GM10248 (cell line): ENCODE data around the gene SNX19.

Source experiments
- CTCF ChIA-PET: fragments of 300-600 bp; sonication (Branson Sonifier 250); formaldehyde crosslinking; extraction: SDS; loops from one replicate; lab custom pipeline; 2021; ENCODE audit warnings: antibody characterized with exemption; lab: Yijun Ruan, JAX
- POLR2A ChIA-PET: fragments of 350-650 bp; sonication (Branson Sonifier 250); formaldehyde crosslinking; extraction: SDS; loops from one replicate; lab custom pipeline; 2020; ENCODE audit warnings: antibody characterized with exemption; lab: Yijun Ruan, JAX
- DNase-seq: peaks from one replicate; pipeline ENCODE4 v3.0.0; 2012; ENCODE audit errors: extremely low spot score
- TF ChIP-seq, protein P1 (sequence below): IDR thresholded peaks from 2 replicates; pipeline ENCODE4 v1.5.1; 2012; ENCODE audit warnings: mild to moderate bottlenecking, low read depth; ENCODE audit errors: extremely low read depth, missing control alignments, control extremely low read depth

The SNX19 gene, protein sequence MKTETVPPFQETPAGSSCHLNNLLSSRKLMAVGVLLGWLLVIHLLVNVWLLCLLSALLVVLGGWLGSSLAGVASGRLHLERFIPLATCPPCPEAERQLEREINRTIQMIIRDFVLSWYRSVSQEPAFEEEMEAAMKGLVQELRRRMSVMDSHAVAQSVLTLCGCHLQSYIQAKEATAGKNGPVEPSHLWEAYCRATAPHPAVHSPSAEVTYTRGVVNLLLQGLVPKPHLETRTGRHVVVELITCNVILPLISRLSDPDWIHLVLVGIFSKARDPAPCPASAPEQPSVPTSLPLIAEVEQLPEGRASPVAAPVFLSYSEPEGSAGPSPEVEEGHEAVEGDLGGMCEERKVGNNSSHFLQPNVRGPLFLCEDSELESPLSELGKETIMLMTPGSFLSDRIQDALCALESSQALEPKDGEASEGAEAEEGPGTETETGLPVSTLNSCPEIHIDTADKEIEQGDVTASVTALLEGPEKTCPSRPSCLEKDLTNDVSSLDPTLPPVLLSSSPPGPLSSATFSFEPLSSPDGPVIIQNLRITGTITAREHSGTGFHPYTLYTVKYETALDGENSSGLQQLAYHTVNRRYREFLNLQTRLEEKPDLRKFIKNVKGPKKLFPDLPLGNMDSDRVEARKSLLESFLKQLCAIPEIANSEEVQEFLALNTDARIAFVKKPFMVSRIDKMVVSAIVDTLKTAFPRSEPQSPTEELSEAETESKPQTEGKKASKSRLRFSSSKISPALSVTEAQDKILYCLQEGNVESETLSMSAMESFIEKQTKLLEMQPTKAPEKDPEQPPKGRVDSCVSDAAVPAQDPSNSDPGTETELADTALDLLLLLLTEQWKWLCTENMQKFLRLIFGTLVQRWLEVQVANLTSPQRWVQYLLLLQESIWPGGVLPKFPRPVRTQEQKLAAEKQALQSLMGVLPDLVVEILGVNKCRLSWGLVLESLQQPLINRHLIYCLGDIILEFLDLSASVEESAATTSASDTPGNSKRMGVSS

DNA sequence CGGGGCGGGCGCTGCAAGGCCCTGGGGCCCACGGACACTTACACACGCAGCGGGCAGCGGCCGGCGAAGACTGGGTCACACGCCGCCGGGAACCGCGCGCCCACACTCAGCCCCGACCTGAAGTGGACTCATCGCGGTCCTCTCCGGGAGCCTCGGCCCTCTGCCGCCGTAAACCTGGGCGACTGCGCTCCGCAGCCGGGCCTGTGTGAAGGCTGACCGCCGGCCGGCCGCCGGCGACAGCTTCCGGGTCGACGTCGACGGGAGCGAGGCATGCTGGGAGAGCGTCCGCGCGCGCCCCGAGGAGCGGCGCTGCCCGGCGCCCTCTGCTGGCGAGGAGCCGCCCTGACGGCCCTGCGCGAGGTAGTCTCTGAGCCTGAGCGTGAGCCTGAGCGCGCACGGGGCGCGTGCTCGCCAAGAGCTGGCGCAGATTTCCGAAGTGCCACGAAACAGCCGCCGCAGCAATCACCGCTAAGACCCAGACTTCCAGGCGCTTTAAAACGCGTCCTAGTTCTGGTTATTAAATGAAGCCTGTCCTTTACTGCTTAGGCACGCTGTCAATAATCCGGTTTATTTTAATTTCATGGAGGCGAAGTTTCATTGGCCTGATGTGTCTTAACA lies at the start of gene SNX19:
SNX19 (minus strand) TSS at position 242 of the 618 bp plus-strand sequence. CDS start 540 bp downstream, outside the sequence.
- peak; percentile 95 for DNase-seq
- POLR2A ChIA-PET = interaction anchor here (0.7 kb wide), 1 partner anchor 20 kb away, joined by 3 read pairs; no protein-coding TSS in a partner anchor
- CTCF ChIA-PET = interaction anchor here (0.6 to 4.7 kb wide), 21 partner anchors 9 to 762 kb away, joined by 3 to 70 read pairs (median 4); no protein-coding TSS in a partner anchor
- TF ChIP-seq, protein P1, sequence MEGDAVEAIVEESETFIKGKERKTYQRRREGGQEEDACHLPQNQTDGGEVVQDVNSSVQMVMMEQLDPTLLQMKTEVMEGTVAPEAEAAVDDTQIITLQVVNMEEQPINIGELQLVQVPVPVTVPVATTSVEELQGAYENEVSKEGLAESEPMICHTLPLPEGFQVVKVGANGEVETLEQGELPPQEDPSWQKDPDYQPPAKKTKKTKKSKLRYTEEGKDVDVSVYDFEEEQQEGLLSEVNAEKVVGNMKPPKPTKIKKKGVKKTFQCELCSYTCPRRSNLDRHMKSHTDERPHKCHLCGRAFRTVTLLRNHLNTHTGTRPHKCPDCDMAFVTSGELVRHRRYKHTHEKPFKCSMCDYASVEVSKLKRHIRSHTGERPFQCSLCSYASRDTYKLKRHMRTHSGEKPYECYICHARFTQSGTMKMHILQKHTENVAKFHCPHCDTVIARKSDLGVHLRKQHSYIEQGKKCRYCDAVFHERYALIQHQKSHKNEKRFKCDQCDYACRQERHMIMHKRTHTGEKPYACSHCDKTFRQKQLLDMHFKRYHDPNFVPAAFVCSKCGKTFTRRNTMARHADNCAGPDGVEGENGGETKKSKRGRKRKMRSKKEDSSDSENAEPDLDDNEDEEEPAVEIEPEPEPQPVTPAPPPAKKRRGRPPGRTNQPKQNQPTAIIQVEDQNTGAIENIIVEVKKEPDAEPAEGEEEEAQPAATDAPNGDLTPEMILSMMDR = peak; percentile 95

DNA sequence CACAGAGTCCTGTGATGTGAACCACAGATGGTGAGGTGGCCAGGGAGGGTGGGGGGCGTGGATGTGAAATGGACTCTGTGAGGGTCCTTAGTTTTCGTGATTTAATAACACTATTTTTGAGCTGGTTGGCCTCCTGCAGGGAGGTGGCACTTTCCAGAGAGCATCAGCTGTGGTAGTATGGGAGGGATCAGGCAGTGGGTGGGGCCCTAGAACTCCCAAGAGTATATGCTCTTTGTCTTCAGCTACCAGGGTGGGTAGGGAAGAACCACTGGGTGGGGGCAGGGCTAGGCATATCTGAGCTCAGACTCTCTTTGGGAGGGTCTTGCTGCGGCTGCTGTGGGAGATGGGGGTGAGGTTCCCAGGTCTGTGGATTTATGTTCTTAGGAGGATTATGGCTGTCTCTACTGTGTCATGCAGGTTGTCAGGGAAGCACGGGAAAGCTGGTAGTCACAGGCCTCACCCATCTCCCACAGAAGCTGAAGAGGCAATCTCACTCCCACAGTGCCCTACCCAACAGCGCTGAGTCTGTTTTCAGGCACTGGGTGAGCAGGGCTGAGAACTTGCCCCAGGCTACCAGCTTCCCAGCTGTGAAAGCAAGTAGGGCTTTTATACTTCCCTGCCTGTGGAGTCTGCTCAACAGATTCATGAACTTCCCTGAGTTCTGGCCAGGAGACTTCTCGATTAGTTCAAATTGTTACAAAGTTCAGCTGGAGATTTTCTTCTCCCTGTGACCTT lies 47.9 kb upstream of the SNX19 start:
- TF ChIP-seq, protein P1 = no peak
- POLR2A ChIA-PET = no interaction called here
- no peak for DNase-seq
- CTCF ChIA-PET = no interaction called here

DNA sequence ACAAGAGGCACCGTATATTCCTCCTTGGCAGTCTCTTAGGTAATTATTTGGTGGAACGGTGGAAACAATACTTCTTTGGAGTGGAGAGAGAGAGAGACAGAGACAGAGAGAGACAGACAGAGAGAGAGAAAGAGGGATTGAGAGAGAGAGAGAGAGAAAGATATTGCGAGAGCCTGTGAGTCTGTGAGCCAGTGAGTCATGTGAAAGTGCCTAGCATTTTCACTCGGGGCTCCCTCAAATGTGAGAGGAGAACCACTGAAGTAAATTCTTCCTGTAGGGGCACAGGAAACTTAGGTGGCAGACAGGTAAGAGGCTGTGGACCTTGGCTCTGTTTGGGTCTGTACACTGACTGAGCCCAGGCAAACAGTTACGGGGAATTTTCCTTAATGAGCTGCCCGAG lies 31.6 kb upstream of the SNX19 start:
- POLR2A ChIA-PET = no interaction called here
- DNase-seq = no peak
- TF ChIP-seq, protein P1 = no peak
- CTCF ChIA-PET = no interaction called here

DNA sequence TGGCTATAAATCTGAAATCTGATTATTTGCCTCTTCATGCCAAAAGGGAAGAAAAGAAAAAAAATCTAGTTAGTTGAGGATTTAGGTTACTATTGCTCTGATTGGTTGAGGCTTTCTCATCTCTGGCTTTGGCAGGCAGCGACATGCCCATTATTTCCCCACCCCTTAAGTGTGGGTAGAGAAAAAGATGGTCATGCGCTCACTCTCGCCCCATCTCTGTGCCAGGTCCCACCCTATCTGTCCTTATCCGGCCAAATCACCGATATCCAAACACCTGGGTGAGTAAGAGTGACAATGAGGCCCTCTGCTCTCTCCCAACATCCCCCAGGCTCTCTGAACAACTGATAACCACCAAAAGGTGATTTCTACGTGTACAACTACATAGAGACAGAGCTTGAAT lies 31.2 kb upstream of the SNX19 start:
- DNase-seq = no peak
- POLR2A ChIA-PET = no interaction called here
- CTCF ChIA-PET = no interaction called here
- TF ChIP-seq, protein P1 = no peak

DNA sequence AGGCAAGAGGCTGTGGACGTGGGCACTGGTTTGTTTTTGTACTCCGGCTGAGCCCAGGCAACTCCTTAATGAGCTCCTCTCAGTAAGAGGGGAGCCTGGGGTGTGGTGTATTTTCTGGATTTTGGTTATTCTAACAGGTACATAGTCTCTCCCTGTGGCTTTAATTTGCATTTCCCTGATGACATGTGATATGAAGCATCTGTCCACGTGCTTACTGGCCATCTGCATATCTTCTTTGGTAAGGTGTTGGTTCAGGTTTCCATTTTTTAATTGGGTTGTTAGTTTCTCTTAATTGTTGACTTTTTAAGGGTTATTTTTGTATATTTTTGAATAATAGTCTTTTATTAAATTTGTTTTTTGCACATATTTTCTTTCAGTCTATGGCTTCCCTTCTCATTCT lies 30.8 kb upstream of the SNX19 start:
- DNase-seq = no peak
- CTCF ChIA-PET = no interaction called here
- POLR2A ChIA-PET = no interaction called here
- TF ChIP-seq, protein P1 = no peak
